WTC11 (cell line): ENCODE measurements around the gene VSX2. TPM values are rescaled to one million over a fixed set of nuclear protein-coding genes. Genes with fewer than 3 reads are reported as not detected.
A peak's percentile ranks its signal among the peaks of the same experiment; 100 is the strongest.

Experiments used
- ATAC-seq: fragments of 200-7000 bp; cut with Tn5 transposase; 2 replicates; pipeline ENCODE4 v1.10.0; 2021; ENCODE audit warnings: mild to moderate bottlenecking, moderate library complexity
- CTCF ChIA-PET: fragments of 300-600 bp; sonication (Branson Sonifier 250); formaldehyde crosslinking; loops from one replicate; lab custom pipeline; 2021; ENCODE audit warnings: antibody characterized with exemption; lab: Charles Lee
- POLR2A ChIA-PET: fragments of 350-600 bp; sonication (Branson Sonifier 250); formaldehyde crosslinking; loops from one replicate; lab custom pipeline; 2021; ENCODE audit warnings: antibody characterized with exemption; lab: Charles Lee
- DNase-seq: peaks from one replicate; pipeline ENCODE4 v3.0.0; 2021; ENCODE audit warnings: low spot score
- H3K27ac Mint-ChIP-seq: 2 replicates; pipeline ENCODE4 v1.8.0; 2021; ENCODE audit warnings: mixed read lengths
- H3K27me3 Mint-ChIP-seq: 2 replicates; pipeline ENCODE4 v1.8.0; 2021; ENCODE audit warnings: low read depth, mild to moderate bottlenecking, moderate library complexity, mixed read lengths
- H3K36me3 Mint-ChIP-seq: 2 replicates; pipeline ENCODE4 v1.8.0; 2021; ENCODE audit warnings: mixed read lengths
- H3K4me1 Mint-ChIP-seq: 2 replicates; pipeline ENCODE4 v1.8.0; 2022; ENCODE audit warnings: mixed read lengths
- H3K4me3 Mint-ChIP-seq: 2 replicates; pipeline ENCODE4 v1.8.0; 2021; ENCODE audit warnings: mild to moderate bottlenecking, moderate library complexity, mixed read lengths
- H3K9me3 Mint-ChIP-seq: 2 replicates; pipeline ENCODE4 v1.8.0; 2021; ENCODE audit warnings: mixed read lengths
- ATF1 ChIP-seq: sonication (generic); formaldehyde crosslinking; IDR thresholded peaks from 2 replicates; pipeline ENCODE4 v1.8.1; 2023; ENCODE audit warnings: mild to moderate bottlenecking, moderate library complexity, missing genetic modification reagents
- CREM ChIP-seq: sonication (generic); formaldehyde crosslinking; IDR thresholded peaks from 2 replicates; pipeline ENCODE4 v1.8.1; 2022; ENCODE audit warnings: mild to moderate bottlenecking, missing genetic modification reagents, moderate library complexity
- FOXK1 ChIP-seq: sonication (generic); formaldehyde crosslinking; IDR thresholded peaks from 2 replicates; pipeline ENCODE4 v1.8.0; 2022; ENCODE audit warnings: mild to moderate bottlenecking, moderate library complexity, missing genetic modification reagents
- NR3C1 ChIP-seq: sonication (generic); formaldehyde crosslinking; conservative IDR thresholded peaks from 2 replicates; pipeline ENCODE4 v1.8.1; 2023; ENCODE audit warnings: low read depth, mild to moderate bottlenecking, missing genetic modification reagents
- SP1 ChIP-seq: sonication (generic); formaldehyde crosslinking; conservative IDR thresholded peaks from 2 replicates; pipeline ENCODE4 v1.8.1; 2022; ENCODE audit warnings: missing genetic modification reagents
- ZNF138 ChIP-seq: sonication (generic); formaldehyde crosslinking; conservative IDR thresholded peaks from 2 replicates; pipeline ENCODE4 v1.8.1; 2022; ENCODE audit warnings: mild to moderate bottlenecking, moderate library complexity, missing genetic modification reagents
- total RNA-seq: library from RNA; stranded (reverse); gene quantifications from 3 replicates; pipeline ENCODE4 v1.2.3, GENCODE V29; 2021
- TF ChIP-seq, protein P1 (sequence below): fragments of 250-450 bp; sonication (Bioruptor Pico); IDR thresholded peaks from 2 replicates; pipeline ENCODE4 v2.1.2; 2022; ENCODE audit warnings: mild to moderate bottlenecking, moderate library complexity
- TF ChIP-seq, protein P2 (sequence below): fragments of 200-600 bp; IDR thresholded peaks from 2 replicates; pipeline ENCODE4 v1.8.0; 2022; ENCODE audit warnings: antibody characterized with exemption
- TF ChIP-seq, protein P3 (sequence below): sonication (generic); formaldehyde crosslinking; IDR thresholded peaks from 2 replicates; pipeline ENCODE4 v1.8.1; 2023; ENCODE audit warnings: mild to moderate bottlenecking, missing genetic modification reagents, moderate library complexity
- TF ChIP-seq, protein P4 (sequence below): fragments of 250-450 bp; sonication (Bioruptor Pico); IDR thresholded peaks from 2 replicates; pipeline ENCODE4 v1.9.0; 2021; ENCODE audit warnings: mild to moderate bottlenecking
- TF ChIP-seq, protein P5 (sequence below): sonication (generic); formaldehyde crosslinking; IDR thresholded peaks from 2 replicates; pipeline ENCODE4 v1.8.0; 2022; ENCODE audit warnings: mild to moderate bottlenecking, missing genetic modification reagents
- TF ChIP-seq, protein P6 (sequence below): sonication (generic); formaldehyde crosslinking; IDR thresholded peaks from 2 replicates; pipeline ENCODE4 v1.8.1; 2023; ENCODE audit warnings: mild to moderate bottlenecking, missing genetic modification reagents
- TF ChIP-seq, protein P7 (sequence below): sonication (generic); formaldehyde crosslinking; IDR thresholded peaks from 2 replicates; pipeline ENCODE4 v1.8.1; 2022; ENCODE audit warnings: low read depth, missing genetic modification reagents, borderline replicate concordance
- TF ChIP-seq, protein P8 (sequence below): fragments of 250-450 bp; sonication (Bioruptor Pico); IDR thresholded peaks from 2 replicates; pipeline ENCODE4 v1.9.0; 2021; ENCODE audit warnings: mild to moderate bottlenecking

Gene VSX2
- total RNA-seq, 1 experiment from 2014 or later, result not detected

DNA sequence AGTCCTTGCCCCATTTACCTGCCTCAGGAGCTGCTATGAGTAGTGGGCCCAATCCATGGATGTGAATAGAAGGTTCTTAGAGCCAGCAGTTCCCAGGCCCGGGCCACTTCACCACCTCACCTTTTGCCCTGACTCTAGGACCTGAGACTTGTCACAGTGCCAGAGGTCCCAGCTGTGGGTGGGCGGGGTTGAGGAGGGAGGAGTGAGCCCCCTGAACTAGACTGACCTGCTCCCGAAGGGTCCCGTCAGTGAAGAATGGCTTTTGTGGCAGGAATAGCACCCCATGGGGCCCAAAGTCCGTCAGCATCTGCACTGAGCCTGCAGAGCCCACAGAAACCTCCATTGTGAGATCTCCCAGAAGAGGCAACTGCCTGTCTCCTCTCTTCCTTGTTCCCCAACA is 50.6 kb downstream of the VSX2 start:
- TF ChIP-seq, protein P1, sequence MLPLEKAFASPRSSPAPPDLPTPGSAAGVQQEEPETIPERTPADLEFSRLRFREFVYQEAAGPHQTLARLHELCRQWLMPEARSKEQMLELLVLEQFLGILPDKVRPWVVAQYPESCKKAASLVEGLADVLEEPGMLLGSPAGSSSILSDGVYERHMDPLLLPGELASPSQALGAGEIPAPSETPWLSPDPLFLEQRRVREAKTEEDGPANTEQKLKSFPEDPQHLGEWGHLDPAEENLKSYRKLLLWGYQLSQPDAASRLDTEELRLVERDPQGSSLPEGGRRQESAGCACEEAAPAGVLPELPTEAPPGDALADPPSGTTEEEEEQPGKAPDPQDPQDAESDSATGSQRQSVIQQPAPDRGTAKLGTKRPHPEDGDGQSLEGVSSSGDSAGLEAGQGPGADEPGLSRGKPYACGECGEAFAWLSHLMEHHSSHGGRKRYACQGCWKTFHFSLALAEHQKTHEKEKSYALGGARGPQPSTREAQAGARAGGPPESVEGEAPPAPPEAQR (CRISPR knock-in tag), result no peak
- no peak for TF ChIP-seq ATF1
- TF ChIP-seq SP1, result no peak
- Mint-ChIP-seq H3K36me3 (peaks cover 61% of the 10 kb centered on the region), H3K4me1 (peaks cover 4% of the 10 kb centered on the region; the same call in 1 of the 2 replicates), H3K9me3 (no peaks in the 10 kb centered on the region), H3K27ac (no peak overlapping the region; the same call in 1 of the 2 replicates), H3K4me3 (no peak overlapping the region), H3K27me3 (no peaks in the 10 kb centered on the region)
- ChIA-PET CTCF (interaction anchor here (0.6 kb wide), 1 partner anchor 338 kb away, joined by 4 read pairs; no protein-coding TSS in a partner anchor), POLR2A (no interaction called here)
- no peak for ATAC-seq
- DNase-seq, result no peak

DNA sequence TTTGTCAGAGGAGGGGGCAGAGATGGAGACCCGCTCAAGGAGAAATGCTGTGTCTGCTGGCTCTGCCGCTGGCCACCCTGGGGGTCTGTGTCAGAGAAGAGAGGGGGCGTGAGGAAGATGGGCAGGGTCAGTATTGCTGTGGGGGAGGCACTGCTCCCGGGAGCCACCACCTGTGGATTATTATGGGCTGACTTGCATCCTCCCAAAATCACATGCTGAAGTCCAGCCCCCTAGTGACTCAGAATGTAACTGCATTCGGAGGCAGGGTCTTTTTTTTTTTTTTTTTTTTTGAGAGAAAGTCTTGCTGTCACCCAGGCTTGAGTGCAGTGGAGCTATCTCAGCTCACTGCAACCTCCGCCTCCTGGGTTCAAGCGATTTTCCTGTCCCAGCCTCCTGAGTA is 51.2 kb downstream of the VSX2 start:
- TF ChIP-seq, protein P2, sequence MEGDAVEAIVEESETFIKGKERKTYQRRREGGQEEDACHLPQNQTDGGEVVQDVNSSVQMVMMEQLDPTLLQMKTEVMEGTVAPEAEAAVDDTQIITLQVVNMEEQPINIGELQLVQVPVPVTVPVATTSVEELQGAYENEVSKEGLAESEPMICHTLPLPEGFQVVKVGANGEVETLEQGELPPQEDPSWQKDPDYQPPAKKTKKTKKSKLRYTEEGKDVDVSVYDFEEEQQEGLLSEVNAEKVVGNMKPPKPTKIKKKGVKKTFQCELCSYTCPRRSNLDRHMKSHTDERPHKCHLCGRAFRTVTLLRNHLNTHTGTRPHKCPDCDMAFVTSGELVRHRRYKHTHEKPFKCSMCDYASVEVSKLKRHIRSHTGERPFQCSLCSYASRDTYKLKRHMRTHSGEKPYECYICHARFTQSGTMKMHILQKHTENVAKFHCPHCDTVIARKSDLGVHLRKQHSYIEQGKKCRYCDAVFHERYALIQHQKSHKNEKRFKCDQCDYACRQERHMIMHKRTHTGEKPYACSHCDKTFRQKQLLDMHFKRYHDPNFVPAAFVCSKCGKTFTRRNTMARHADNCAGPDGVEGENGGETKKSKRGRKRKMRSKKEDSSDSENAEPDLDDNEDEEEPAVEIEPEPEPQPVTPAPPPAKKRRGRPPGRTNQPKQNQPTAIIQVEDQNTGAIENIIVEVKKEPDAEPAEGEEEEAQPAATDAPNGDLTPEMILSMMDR, result peak; percentile 77
- no peak for TF ChIP-seq NR3C1 (CRISPR knock-in tag)
- TF ChIP-seq, protein P3, sequence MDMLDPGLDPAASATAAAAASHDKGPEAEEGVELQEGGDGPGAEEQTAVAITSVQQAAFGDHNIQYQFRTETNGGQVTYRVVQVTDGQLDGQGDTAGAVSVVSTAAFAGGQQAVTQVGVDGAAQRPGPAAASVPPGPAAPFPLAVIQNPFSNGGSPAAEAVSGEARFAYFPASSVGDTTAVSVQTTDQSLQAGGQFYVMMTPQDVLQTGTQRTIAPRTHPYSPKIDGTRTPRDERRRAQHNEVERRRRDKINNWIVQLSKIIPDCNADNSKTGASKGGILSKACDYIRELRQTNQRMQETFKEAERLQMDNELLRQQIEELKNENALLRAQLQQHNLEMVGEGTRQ (CRISPR knock-in tag), result 0 out of 2 replicates have a peak, but pooled peaks have one; percentile 14
- Mint-ChIP-seq H3K27me3 (no peaks in the 10 kb centered on the region), H3K27ac (no peak overlapping the region), H3K4me1 (peaks cover 4% of the 10 kb centered on the region; the same call in 1 of the 2 replicates), H3K4me3 (no peak overlapping the region), H3K9me3 (no peaks in the 10 kb centered on the region), H3K36me3 (peaks cover 60% of the 10 kb centered on the region)
- ATAC-seq (peak; percentile 28), DNase-seq (peak; percentile 33)
- CTCF ChIA-PET, result interaction anchor here (0.6 to 2.0 kb wide), 58 partner anchors 8 to 1898 kb away, joined by 3 to 19 read pairs (median 4); partner anchors contain the start of genes ABCD4, ACOT2 and VSX2
- POLR2A ChIA-PET, result interaction anchor here (0.6 to 1.0 kb wide), 4 partner anchors 8 to 196 kb away, joined by 3 to 6 read pairs (median 4); no protein-coding TSS in a partner anchor

DNA sequence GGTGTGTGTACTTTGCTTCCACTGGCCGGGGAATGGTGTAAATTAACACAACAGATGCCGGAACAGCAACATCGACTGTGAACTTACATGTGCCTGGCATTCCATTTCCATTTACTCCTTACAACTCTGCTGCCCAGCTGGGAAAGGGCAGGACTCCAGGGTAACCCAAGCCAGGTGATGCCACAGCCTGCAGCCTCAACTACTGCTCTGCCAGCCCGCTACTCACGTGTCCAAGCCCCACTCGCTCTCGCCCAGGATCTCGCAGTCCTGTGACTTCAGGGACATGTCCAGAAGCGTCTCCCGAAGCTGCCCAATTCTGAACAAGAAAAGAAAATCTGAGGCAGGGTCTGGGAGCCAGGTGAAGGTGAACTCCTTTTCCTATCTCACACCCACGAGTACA is 52.8 kb downstream of the VSX2 start:
- no peak for DNase-seq
- no peaks in the 10 kb centered on the region for H3K9me3 Mint-ChIP-seq
- CTCF ChIA-PET, result interaction anchor here (2.0 to 3.3 kb wide), 2 partner anchors 11 to 33 kb away, joined by 6 to 25 read pairs; partner anchors contain the start of gene ABCD4
- TF ChIP-seq CREM (CRISPR knock-in tag), result no peak
- TF ChIP-seq FOXK1 (CRISPR knock-in tag), result no peak
- TF ChIP-seq, protein P3 (CRISPR knock-in tag), result no peak
- TF ChIP-seq, all 79 proteins: peak for 0
- peaks cover 4% of the 10 kb centered on the region; the same call in 1 of the 2 replicates for H3K4me1 Mint-ChIP-seq
- POLR2A ChIA-PET, result no interaction called here
- H3K27me3 Mint-ChIP-seq, result no peaks in the 10 kb centered on the region
- H3K36me3 Mint-ChIP-seq, result peaks cover 46% of the 10 kb centered on the region
- H3K27ac Mint-ChIP-seq, result peak overlapping the region; percentile 87
- no peak overlapping the region for H3K4me3 Mint-ChIP-seq
- no peak for ATAC-seq

DNA sequence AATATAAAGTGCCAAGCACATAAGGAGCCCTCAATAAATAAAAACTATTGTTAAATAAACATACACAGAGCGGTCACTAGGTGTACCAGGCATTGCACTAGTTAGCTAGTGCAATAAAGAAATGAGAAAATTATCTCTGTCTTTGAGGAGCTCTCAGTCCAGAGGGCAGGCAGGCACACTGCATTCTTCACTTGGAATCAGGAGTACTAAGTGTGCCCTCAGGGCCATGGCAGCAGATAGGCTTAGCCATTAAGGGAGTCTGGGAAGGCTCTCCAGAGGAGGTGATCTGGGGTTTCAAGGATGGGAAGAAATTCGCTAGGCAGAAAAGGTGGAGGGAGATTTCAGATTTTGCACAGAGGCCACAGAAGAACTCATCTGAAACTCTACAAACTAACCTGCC is 54.4 kb downstream of the VSX2 start:
- H3K27ac Mint-ChIP-seq, result no peak overlapping the region
- POLR2A ChIA-PET, result interaction anchor here (0.6 kb wide), 1 partner anchor 97 kb away, joined by 4 read pairs; no protein-coding TSS in a partner anchor
- TF ChIP-seq, protein P4, sequence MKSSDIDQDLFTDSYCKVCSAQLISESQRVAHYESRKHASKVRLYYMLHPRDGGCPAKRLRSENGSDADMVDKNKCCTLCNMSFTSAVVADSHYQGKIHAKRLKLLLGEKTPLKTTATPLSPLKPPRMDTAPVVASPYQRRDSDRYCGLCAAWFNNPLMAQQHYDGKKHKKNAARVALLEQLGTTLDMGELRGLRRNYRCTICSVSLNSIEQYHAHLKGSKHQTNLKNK (CRISPR knock-in tag), result no peak
- TF ChIP-seq, protein P5, sequence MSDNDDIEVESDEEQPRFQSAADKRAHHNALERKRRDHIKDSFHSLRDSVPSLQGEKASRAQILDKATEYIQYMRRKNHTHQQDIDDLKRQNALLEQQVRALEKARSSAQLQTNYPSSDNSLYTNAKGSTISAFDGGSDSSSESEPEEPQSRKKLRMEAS, result no peak
- no peak for TF ChIP-seq ZNF138 (CRISPR knock-in tag)
- TF ChIP-seq, protein P6, sequence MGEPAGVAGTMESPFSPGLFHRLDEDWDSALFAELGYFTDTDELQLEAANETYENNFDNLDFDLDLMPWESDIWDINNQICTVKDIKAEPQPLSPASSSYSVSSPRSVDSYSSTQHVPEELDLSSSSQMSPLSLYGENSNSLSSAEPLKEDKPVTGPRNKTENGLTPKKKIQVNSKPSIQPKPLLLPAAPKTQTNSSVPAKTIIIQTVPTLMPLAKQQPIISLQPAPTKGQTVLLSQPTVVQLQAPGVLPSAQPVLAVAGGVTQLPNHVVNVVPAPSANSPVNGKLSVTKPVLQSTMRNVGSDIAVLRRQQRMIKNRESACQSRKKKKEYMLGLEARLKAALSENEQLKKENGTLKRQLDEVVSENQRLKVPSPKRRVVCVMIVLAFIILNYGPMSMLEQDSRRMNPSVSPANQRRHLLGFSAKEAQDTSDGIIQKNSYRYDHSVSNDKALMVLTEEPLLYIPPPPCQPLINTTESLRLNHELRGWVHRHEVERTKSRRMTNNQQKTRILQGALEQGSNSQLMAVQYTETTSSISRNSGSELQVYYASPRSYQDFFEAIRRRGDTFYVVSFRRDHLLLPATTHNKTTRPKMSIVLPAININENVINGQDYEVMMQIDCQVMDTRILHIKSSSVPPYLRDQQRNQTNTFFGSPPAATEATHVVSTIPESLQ (CRISPR knock-in tag), result no peak
- TF ChIP-seq, protein P7, sequence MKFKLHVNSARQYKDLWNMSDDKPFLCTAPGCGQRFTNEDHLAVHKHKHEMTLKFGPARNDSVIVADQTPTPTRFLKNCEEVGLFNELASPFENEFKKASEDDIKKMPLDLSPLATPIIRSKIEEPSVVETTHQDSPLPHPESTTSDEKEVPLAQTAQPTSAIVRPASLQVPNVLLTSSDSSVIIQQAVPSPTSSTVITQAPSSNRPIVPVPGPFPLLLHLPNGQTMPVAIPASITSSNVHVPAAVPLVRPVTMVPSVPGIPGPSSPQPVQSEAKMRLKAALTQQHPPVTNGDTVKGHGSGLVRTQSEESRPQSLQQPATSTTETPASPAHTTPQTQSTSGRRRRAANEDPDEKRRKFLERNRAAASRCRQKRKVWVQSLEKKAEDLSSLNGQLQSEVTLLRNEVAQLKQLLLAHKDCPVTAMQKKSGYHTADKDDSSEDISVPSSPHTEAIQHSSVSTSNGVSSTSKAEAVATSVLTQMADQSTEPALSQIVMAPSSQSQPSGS (CRISPR knock-in tag), result no peak
- no peak for TF ChIP-seq SP1
- TF ChIP-seq, protein P8, sequence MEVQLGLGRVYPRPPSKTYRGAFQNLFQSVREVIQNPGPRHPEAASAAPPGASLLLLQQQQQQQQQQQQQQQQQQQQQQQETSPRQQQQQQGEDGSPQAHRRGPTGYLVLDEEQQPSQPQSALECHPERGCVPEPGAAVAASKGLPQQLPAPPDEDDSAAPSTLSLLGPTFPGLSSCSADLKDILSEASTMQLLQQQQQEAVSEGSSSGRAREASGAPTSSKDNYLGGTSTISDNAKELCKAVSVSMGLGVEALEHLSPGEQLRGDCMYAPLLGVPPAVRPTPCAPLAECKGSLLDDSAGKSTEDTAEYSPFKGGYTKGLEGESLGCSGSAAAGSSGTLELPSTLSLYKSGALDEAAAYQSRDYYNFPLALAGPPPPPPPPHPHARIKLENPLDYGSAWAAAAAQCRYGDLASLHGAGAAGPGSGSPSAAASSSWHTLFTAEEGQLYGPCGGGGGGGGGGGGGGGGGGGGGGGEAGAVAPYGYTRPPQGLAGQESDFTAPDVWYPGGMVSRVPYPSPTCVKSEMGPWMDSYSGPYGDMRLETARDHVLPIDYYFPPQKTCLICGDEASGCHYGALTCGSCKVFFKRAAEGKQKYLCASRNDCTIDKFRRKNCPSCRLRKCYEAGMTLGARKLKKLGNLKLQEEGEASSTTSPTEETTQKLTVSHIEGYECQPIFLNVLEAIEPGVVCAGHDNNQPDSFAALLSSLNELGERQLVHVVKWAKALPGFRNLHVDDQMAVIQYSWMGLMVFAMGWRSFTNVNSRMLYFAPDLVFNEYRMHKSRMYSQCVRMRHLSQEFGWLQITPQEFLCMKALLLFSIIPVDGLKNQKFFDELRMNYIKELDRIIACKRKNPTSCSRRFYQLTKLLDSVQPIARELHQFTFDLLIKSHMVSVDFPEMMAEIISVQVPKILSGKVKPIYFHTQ (CRISPR knock-in tag), result no peak

More for the DNA sequence above, 54.4 kb downstream of the VSX2 start:
- H3K36me3 Mint-ChIP-seq, result peaks cover 48% of the 10 kb centered on the region
- no peak for ATAC-seq
- H3K4me3 Mint-ChIP-seq, result no peak overlapping the region
- CTCF ChIA-PET, result interaction anchor here (0.5 to 5.7 kb wide), 11 partner anchors 9 to 307 kb away, joined by 3 to 33 read pairs (median 6); partner anchors contain the start of genes ABCD4, ISCA2 and NPC2
- peaks cover 4% of the 10 kb centered on the region; the same call in 1 of the 2 replicates for H3K4me1 Mint-ChIP-seq
- no peak for DNase-seq
- no peaks in the 10 kb centered on the region for H3K27me3 Mint-ChIP-seq
- H3K9me3 Mint-ChIP-seq, result no peaks in the 10 kb centered on the region
